Measurements from ENCODE around the gene CENPK.
"Not testable (repeated sequence)": the region's sequence is repeated elsewhere in the genome, so short reads cannot be mapped to it uniquely, and the experiment has no call there.

Gene CENPK

DNA sequence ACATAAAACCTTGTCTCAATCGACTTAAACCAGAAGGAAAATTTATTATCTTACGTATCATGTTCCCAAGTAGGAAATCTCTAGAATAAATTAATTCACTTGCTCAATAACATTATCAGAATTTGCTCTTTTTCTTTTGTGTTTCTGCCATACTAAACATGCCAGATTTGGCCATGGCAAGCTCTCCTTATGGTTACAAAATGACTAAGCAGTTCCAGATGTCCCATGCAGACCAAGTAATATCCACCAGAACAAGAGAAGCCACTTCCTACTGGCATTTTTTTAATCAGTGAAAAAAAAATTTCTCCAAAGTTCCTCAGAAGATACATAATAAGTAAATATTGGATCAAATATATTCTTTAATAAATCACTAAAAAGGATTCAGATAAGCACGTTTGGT lies 56.0 kb downstream of the CENPK start:
- DNase-seq = no peak

GRCh38 chr5:65489119-65489518 lies 73.8 kb downstream of the CENPK start:
- no peak for DNase-seq

GRCh38 chr5:65488038-65488687 lies 74.8 kb downstream of the CENPK start:
- not testable (repeated sequence) for DNase-seq

DNA sequence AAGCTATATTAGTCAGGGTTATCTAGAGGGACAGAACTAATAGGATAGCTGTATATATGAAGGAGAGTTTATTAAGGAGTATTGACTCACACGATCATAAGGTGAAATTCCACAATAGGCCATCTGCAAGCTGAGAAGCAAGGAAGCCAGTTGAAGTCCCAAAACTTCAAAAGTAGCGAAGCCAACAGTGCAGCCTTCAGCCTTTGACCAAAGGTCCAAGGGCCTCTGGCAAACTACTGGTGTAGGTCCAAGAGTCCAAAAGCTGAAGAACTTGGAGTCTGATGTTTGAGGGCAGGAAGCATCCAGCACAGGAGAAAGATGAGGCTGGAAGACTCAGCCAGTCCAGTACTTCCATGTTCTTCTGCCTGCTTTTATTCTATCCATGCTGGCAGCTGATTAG lies 76.2 kb downstream of the CENPK start:
- not testable (repeated sequence) for DNase-seq

DNA sequence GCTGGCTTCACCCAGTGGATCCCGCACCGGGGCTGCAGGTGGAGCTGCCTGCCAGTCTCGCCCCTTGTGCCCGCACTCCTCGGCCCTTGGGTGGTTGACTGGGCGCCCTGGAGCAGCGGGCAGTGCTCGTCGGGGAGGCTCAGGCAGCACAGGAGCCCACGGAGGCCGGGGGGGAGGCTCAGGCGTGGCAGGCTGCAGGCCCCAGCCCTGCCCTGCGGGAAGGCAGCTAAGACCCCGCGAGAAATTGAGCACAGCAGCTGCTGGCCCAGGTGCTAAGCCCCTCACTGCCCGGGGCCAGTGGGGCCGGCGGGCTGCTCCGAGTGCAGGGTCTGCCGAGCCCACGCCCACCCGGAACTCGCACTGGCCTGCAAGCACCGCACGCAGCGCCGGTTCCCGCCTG lies 77.6 kb downstream of the CENPK start:
- DNase-seq = no peak

- DNase-seq = peak; percentile 70
Observed at GRCh38 chr5:65483546-65484346, 79.2 kb downstream of the CENPK start.

GRCh38 chr5:65482736-65483545 lies 80.0 kb downstream of the CENPK start:
- no peak for DNase-seq

DNA sequence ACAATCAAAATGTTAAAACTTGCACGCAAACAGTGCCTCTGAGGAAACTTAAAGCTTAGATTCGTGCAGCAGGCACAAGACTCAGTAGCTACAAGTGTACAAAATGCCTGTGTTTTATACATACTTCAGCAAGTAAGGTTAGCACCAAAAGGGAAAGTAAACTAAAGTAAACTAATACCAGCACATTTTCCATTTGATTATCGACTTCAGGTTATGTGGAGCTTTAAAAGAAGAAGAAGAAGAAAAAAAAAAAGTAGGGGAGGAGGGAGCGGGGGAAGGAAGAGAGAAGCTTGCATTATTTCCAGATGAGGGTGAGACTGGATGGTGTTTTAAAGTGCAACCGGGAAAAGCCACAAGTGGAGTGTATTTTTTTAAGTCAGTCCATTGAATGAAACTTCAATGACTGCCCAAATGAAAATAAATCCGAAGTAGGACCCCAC lies 80.7 kb downstream of the CENPK start:
- DNase-seq = no peak

- DNase-seq = peak; percentile 86
Observed at GRCh38 chr5:65481635-65482295, 81.2 kb downstream of the CENPK start, which contains the start of gene ADAMTS6. Gene ADAMTS6, minus strand, starts transcription at chr5:65481920. Its CDS starts 8,247 bp downstream, at chr5:65473673.

DNA sequence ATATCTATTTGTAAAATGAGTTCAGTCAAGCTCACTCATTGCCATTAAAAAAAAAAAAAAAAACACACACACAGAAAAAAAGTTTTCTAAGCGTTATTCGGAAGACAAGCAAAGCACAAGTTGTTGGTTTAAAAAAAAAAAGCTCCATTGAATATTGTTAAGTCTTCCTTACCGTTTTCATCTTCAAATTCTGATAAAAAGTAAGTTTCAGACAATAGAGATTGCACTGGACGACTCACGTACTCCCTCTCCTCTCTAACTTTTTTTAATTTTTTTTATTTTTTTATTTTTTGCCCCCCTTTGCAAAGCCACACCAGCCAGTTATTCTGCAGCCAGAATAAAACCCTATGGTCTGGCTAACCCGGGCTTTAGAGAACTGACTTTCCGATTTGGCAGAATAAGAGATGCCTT lies 81.8 kb downstream of the CENPK start:
- no peak for DNase-seq

DNA sequence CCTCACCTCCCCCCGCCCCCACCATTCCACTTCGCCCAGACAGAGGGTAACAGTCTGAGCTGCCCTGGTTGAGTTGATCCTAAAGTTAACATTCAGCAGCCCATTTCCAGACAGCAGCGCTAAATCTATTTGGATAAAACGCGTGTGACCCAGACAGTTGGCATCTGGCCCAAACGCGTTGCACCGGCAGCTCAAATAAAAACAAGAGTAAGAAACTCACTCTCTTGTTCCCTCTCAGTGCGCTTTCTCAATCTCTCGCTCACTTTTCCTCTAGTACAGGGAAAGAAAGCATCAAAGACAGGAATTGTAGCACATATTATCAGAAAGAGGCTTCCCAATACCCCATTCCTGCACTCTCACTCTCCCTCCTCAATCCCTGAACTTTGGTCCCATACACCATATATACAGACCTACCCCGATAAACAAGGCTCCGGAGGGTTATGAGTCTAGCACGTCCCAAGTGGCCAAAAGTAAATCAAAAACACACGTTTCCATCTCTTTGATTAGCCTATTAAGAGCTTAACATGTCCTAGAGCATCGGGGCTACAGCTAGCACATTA lies 82.6 kb downstream of the CENPK start:
- peak; percentile 53 for DNase-seq

GRCh38 chr5:65479527-65479926 lies 83.4 kb downstream of the CENPK start:
- no peak for DNase-seq

- DNase-seq = no peak
Observed at GRCh38 chr5:65478336-65478735, 84.6 kb downstream of the CENPK start.

- no peak for DNase-seq
Observed at GRCh38 chr5:65475895-65476294, 87.1 kb downstream of the CENPK start.

GRCh38 chr5:65475336-65475735 lies 87.6 kb downstream of the CENPK start:
- no peak for DNase-seq

DNA sequence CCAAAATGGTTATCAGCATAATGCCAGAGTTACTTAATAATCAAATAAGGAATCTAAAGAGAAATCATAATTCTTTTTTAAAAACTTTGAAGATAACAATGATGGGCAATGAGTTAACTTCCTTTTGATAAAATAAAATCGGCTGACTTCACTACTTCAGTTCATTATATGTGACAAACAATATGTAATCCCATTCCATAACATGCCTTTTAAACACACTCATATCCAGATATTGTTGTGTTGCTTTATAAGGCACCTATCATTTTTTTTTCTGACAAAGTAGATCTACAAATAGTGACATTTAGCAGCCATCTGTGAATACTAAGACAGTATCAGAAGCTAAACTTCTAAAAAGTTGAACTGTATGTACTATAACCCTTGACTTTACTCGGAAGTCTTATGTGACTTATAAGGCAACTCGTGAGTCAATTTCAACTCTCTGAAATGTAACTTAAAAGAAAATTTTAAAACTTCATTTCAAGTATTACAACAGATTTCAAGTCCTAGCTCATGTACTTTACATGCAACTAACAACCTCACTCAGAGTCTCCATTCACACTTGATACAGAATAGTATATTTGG lies 88.7 kb downstream of the CENPK start:
- no peak for DNase-seq

- DNase-seq = no peak
Observed at GRCh38 chr5:65468633-65469032, 94.3 kb downstream of the CENPK start.
